ENCODE data around the gene INTS4. TPM values are rescaled to one million over a fixed set of nuclear protein-coding genes. Genes with fewer than 3 reads are reported as not detected.
"Not testable (repeated sequence)": the region's sequence is repeated elsewhere in the genome, so short reads cannot be mapped to it uniquely, and the experiment has no call there.

Gene INTS4
- total RNA-seq, 2 experiments from 2014 or later, result 50.6 to 57.0 TPM

DNA sequence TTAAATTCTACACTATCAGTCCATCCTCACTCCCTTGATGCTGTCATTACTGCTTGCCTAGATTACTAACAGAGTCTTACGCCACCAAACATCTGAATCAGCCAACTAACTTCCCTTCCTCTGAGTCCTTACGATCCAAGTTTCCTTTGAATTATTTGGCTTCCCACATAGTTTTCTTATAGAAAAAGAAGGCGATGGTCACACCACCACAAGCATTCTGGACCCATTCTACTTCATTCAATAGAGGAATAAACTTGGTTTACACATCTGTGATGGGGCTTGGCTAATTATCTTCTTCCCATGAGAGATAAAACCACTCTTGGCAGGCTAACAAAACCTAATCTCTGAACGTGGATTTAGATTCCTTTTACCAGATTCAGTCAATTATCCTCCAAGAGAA, 35.0 kb downstream of the INTS4 start:
- TF ChIP-seq EZH2phosphoT487 (IDR thresholded peaks at IDR 0.05; ENCODE audit: borderline replicate concordance, low read depth, low read length), result no peak
- TF ChIP-seq, protein P1, sequence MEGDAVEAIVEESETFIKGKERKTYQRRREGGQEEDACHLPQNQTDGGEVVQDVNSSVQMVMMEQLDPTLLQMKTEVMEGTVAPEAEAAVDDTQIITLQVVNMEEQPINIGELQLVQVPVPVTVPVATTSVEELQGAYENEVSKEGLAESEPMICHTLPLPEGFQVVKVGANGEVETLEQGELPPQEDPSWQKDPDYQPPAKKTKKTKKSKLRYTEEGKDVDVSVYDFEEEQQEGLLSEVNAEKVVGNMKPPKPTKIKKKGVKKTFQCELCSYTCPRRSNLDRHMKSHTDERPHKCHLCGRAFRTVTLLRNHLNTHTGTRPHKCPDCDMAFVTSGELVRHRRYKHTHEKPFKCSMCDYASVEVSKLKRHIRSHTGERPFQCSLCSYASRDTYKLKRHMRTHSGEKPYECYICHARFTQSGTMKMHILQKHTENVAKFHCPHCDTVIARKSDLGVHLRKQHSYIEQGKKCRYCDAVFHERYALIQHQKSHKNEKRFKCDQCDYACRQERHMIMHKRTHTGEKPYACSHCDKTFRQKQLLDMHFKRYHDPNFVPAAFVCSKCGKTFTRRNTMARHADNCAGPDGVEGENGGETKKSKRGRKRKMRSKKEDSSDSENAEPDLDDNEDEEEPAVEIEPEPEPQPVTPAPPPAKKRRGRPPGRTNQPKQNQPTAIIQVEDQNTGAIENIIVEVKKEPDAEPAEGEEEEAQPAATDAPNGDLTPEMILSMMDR (conservative IDR thresholded peaks at IDR 0.05; ENCODE audit: low read length), result no peak
- BruUV-seq (replicated peaks), result no TSS peak
- Histone ChIP-seq H3K36me3 (ENCODE audit: insufficient read depth, low read length) (peaks cover 26% of the 10 kb centered on the region), H3K9me3 (ENCODE audit: low read length) (no peaks in the 10 kb centered on the region), H2AFZ (ENCODE audit: low read length) (no peak overlapping the region), H4K20me1 (ENCODE audit: insufficient read depth, low read length) (no peaks in the 10 kb centered on the region), H3K79me2 (ENCODE audit: insufficient read depth, low read depth, low read length) (no peaks in the 10 kb centered on the region), H3K4me3 (ENCODE audit: low read depth, low read length, poor library complexity, severe bottlenecking) (no peak overlapping the region), H3K27ac (ENCODE audit: low read depth, low read length, poor library complexity, severe bottlenecking) (no peak overlapping the region), H3K4me2 (ENCODE audit: low read length) (no peak overlapping the region), H3K4me1 (ENCODE audit: insufficient read depth, low read length, poor library complexity, severe bottlenecking) (no peaks in the 10 kb centered on the region), H3K9me2 (ENCODE audit: insufficient read depth, low read length) (no peaks in the 10 kb centered on the region)
- POLR2A ChIA-PET, result no interaction called here
- CTCF ChIA-PET (ENCODE audit: unreplicated experiment), result no interaction called here
- DNase-seq (ENCODE audit: low spot score), result no peak
- intact Hi-C loops (cut with micrococcal nuclease; ENCODE audit: unreplicated experiment), result no loop called here

DNA sequence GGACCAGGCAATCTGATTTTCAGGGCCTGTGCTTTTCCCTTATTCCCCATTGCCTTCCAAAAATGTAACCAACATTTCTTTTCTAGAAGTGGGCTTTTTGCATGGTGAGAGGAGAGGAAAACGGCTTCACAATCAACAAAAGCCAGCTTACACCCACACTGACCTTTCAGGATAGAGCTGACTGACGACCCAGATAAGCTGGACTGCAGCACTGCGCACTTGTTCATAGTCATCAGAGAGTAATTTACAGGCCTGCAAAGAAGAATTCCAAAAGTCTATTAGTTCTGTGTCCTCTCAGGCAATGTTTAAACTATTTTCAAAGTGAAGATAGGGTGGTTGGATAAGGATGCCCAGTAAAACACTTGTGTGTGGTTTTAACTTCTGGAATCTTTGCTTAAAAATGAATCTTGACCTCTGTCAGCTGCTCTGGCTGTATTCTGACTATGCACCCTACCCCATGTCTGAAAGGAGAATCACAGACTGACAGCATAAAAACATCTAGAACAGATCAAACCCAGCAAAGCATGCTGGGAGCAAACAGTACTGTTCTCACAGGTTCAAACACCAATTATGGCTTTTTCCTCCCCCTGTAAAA, 35.8 kb downstream of the INTS4 start:
- BruUV-seq (replicated peaks); H3K79me2 ChIP-seq (ENCODE audit: insufficient read depth, low read depth, low read length); H3K27ac ChIP-seq (ENCODE audit: low read depth, low read length, poor library complexity, severe bottlenecking); H2AFZ ChIP-seq (ENCODE audit: low read length); H3K4me1 ChIP-seq (ENCODE audit: insufficient read depth, low read length, poor library complexity, severe bottlenecking); DNase-seq (ENCODE audit: low spot score); H4K20me1 ChIP-seq (ENCODE audit: insufficient read depth, low read length); intact Hi-C loops (cut with micrococcal nuclease; ENCODE audit: unreplicated experiment); POLR2A ChIA-PET; CTCF ChIA-PET (ENCODE audit: unreplicated experiment); H3K4me3 ChIP-seq (ENCODE audit: low read depth, low read length, poor library complexity, severe bottlenecking); H3K4me2 ChIP-seq (ENCODE audit: low read length); H3K9me2 ChIP-seq (ENCODE audit: insufficient read depth, low read length); H3K9me3 ChIP-seq (ENCODE audit: low read length): not testable (repeated sequence)
- peaks cover 28% of the 10 kb centered on the region for H3K36me3 ChIP-seq (ENCODE audit: insufficient read depth, low read length)

DNA sequence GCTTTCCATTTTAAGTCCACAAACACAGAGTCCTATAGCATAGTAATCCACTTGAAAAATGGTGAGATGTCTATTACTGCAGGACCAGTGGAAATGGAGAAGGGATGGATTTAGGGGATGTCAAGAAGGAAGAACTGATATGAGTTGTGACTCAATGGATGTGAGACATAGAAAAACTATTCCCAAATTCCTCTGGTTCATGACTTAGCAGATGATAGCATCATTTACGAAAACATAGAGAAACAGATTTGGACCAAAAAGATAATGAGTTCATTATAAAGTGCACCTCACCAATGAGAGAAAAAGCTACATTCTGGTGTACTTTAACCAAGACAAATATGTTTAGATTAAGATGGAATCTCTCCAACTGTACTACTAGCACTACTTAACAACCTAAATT, 51.2 kb downstream of the INTS4 start:
- H3K79me2 ChIP-seq (ENCODE audit: insufficient read depth, low read depth, low read length); BruUV-seq (replicated peaks); DNase-seq (ENCODE audit: low spot score); intact Hi-C loops (cut with micrococcal nuclease; ENCODE audit: unreplicated experiment); H4K20me1 ChIP-seq (ENCODE audit: insufficient read depth, low read length); CTCF ChIA-PET (ENCODE audit: unreplicated experiment); POLR2A ChIA-PET; H3K36me3 ChIP-seq (ENCODE audit: insufficient read depth, low read length); H3K27ac ChIP-seq (ENCODE audit: low read depth, low read length, poor library complexity, severe bottlenecking); H3K4me1 ChIP-seq (ENCODE audit: insufficient read depth, low read length, poor library complexity, severe bottlenecking); H3K9me3 ChIP-seq (ENCODE audit: low read length); H3K4me3 ChIP-seq (ENCODE audit: low read depth, low read length, poor library complexity, severe bottlenecking); H2AFZ ChIP-seq (ENCODE audit: low read length); H3K9me2 ChIP-seq (ENCODE audit: insufficient read depth, low read length); H3K4me2 ChIP-seq (ENCODE audit: low read length): not testable (repeated sequence)

DNA sequence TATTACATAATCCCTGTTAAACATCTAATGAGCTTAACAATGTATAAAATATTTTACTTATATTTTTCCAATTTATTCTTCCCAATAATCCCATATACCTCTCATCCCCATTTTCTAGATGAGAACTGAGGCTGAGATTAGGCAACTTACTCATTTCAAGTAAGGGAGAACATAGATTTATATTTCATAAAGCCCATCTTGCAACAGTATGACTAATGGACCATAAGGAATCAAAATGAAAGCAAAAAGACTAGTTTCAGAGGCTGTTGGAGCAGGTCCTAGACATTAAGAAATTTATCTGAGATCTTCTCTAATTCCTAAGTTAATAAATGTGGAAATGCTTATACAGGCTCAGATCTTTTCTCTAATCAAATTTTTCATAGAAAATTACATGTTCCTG, 52.0 kb downstream of the INTS4 start:
- POLR2A ChIA-PET; BruUV-seq (replicated peaks): not testable (repeated sequence)

DNA sequence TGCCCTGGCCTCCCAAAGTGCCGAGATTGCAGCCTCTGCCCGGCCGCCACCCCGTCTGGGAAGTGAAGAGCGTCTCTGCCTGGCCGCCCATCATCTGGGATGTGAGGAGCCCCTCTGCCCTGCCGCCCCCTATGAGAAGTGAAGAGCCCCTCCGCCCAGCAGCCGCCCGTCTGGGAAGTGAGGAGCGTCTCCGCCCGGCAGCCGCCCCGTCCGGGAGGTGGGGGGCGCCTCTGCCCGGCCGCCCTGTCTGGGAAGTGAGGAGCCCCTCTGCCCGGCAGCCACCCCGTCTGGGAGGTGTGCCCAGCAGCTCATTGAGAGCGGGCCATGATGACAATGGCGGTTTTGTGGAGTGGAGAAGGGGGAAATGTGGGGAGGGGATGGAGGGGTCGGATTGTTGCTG, 60.9 kb downstream of the INTS4 start:
- POLR2A ChIA-PET; H3K27ac ChIP-seq (ENCODE audit: low read depth, low read length, poor library complexity, severe bottlenecking); H2AFZ ChIP-seq (ENCODE audit: low read length); H3K4me3 ChIP-seq (ENCODE audit: low read depth, low read length, poor library complexity, severe bottlenecking); H3K4me2 ChIP-seq (ENCODE audit: low read length); H3K79me2 ChIP-seq (ENCODE audit: insufficient read depth, low read depth, low read length); intact Hi-C loops (cut with micrococcal nuclease; ENCODE audit: unreplicated experiment); H3K4me1 ChIP-seq (ENCODE audit: insufficient read depth, low read length, poor library complexity, severe bottlenecking); H3K9me3 ChIP-seq (ENCODE audit: low read length); DNase-seq (ENCODE audit: low spot score); H3K9me2 ChIP-seq (ENCODE audit: insufficient read depth, low read length); CTCF ChIA-PET (ENCODE audit: unreplicated experiment); H4K20me1 ChIP-seq (ENCODE audit: insufficient read depth, low read length); BruUV-seq (replicated peaks): not testable (repeated sequence)
- H3K36me3 ChIP-seq (ENCODE audit: insufficient read depth, low read length), result peaks cover 27% of the 10 kb centered on the region

More for the DNA sequence above, 52.0 kb downstream of the INTS4 start:
- H3K4me3 ChIP-seq (ENCODE audit: low read depth, low read length, poor library complexity, severe bottlenecking); H3K4me2 ChIP-seq (ENCODE audit: low read length); H3K9me2 ChIP-seq (ENCODE audit: insufficient read depth, low read length); H3K27ac ChIP-seq (ENCODE audit: low read depth, low read length, poor library complexity, severe bottlenecking); H3K36me3 ChIP-seq (ENCODE audit: insufficient read depth, low read length); H3K9me3 ChIP-seq (ENCODE audit: low read length); H3K4me1 ChIP-seq (ENCODE audit: insufficient read depth, low read length, poor library complexity, severe bottlenecking); H3K79me2 ChIP-seq (ENCODE audit: insufficient read depth, low read depth, low read length); CTCF ChIA-PET (ENCODE audit: unreplicated experiment); intact Hi-C loops (cut with micrococcal nuclease; ENCODE audit: unreplicated experiment); DNase-seq (ENCODE audit: low spot score); H2AFZ ChIP-seq (ENCODE audit: low read length); H4K20me1 ChIP-seq (ENCODE audit: insufficient read depth, low read length): not testable (repeated sequence)
